ENCODE data around the gene CHN2. TPM values are rescaled to one million over a fixed set of nuclear protein-coding genes. Genes with fewer than 3 reads are reported as not detected.

The CHN2 gene
- total RNA-seq, 2 experiments from 2014 or later, result 1.7 to 1.8 TPM

- Mint-ChIP-seq H3K4me1 (ENCODE audit: low read depth) (no peaks in the 10 kb centered on the region), H3K27me3 (no peaks in the 10 kb centered on the region), H3K36me3 (ENCODE audit: low read depth) (no peaks in the 10 kb centered on the region), H3K4me3 (no peak overlapping the region), H3K27ac (no peak overlapping the region), H3K9me3 (no peaks in the 10 kb centered on the region)
- TF ChIP-seq, protein P1, sequence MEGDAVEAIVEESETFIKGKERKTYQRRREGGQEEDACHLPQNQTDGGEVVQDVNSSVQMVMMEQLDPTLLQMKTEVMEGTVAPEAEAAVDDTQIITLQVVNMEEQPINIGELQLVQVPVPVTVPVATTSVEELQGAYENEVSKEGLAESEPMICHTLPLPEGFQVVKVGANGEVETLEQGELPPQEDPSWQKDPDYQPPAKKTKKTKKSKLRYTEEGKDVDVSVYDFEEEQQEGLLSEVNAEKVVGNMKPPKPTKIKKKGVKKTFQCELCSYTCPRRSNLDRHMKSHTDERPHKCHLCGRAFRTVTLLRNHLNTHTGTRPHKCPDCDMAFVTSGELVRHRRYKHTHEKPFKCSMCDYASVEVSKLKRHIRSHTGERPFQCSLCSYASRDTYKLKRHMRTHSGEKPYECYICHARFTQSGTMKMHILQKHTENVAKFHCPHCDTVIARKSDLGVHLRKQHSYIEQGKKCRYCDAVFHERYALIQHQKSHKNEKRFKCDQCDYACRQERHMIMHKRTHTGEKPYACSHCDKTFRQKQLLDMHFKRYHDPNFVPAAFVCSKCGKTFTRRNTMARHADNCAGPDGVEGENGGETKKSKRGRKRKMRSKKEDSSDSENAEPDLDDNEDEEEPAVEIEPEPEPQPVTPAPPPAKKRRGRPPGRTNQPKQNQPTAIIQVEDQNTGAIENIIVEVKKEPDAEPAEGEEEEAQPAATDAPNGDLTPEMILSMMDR (IDR thresholded peaks at IDR 0.05), result no peak
- no peak for ATAC-seq
- POLR2A ChIA-PET, result no interaction called here
- intact Hi-C loops (cut with micrococcal nuclease), result no loop called here
- CTCF ChIA-PET, result interaction anchor here (0.7 to 1.0 kb wide), 2 partner anchors 33 to 186 kb away, joined by 3 to 4 read pairs; no protein-coding TSS in a partner anchor
- DNase-seq, result no peak
Measured at GRCh38 chr7:29375641-29376562, 181.3 kb downstream of the CHN2 start.

GRCh38 chr7:29377718-29378117 is 183.1 kb downstream of the CHN2 start:
- Mint-ChIP-seq H3K9me3 (no peaks in the 10 kb centered on the region), H3K4me3 (no peak overlapping the region), H3K36me3 (ENCODE audit: low read depth) (no peaks in the 10 kb centered on the region), H3K27ac (no peak overlapping the region), H3K4me1 (ENCODE audit: low read depth) (no peaks in the 10 kb centered on the region), H3K27me3 (no peaks in the 10 kb centered on the region)
- ChIA-PET CTCF (interaction anchor here (1.6 to 1.9 kb wide), 2 partner anchors 187 to 456 kb away, joined by 5 read pairs; no protein-coding TSS in a partner anchor), POLR2A (no interaction called here)
- no peak for ATAC-seq
- intact Hi-C loops (cut with micrococcal nuclease), result no loop called here
- TF ChIP-seq, protein P1 (IDR thresholded peaks at IDR 0.05), result no peak
- DNase-seq, result no peak

DNA sequence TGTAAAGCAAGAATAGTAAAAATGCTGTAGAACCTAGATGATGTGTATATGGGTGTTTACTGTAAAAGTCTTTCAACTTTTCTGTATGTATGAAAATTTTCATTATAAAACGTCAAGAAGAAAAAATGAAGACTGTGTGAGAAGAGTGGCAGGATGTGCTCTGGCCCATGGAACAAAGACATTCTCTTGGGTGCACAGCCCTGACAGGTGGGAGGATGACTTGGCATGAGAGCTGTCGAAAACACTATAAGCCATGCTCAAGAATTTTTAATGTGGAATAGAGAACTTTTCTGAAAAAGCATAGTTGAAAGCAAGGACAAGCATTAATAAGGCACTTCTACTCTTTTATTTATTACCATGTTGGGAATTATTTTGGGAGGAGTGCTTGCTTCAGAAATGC is 185.0 kb downstream of the CHN2 start:
- no peaks in the 10 kb centered on the region for H3K36me3 Mint-ChIP-seq (ENCODE audit: low read depth)
- no peaks in the 10 kb centered on the region for H3K9me3 Mint-ChIP-seq
- no peaks in the 10 kb centered on the region for H3K27me3 Mint-ChIP-seq
- POLR2A ChIA-PET, result no interaction called here
- H3K4me3 Mint-ChIP-seq, result no peak overlapping the region
- CTCF ChIA-PET, result interaction anchor here (1.9 kb wide), 1 partner anchor 189 kb away, joined by 5 read pairs; no protein-coding TSS in a partner anchor
- TF ChIP-seq, protein P1 (IDR thresholded peaks at IDR 0.05), result no peak
- ATAC-seq, result no peak
- no peak overlapping the region for H3K27ac Mint-ChIP-seq
- intact Hi-C loops (cut with micrococcal nuclease), result no loop called here
- H3K4me1 Mint-ChIP-seq (ENCODE audit: low read depth), result no peaks in the 10 kb centered on the region
- no peak for DNase-seq

GRCh38 chr7:29381206-29382094 is 186.9 kb downstream of the CHN2 start:
- no peak for DNase-seq
- ChIA-PET CTCF (interaction anchor here (1.2 kb wide), 2 partner anchors 192 to 460 kb away, joined by 3 read pairs; no protein-coding TSS in a partner anchor), POLR2A (no interaction called here)
- Mint-ChIP-seq H3K36me3 (ENCODE audit: low read depth) (no peaks in the 10 kb centered on the region), H3K4me1 (ENCODE audit: low read depth) (no peaks in the 10 kb centered on the region), H3K4me3 (no peak overlapping the region), H3K9me3 (no peaks in the 10 kb centered on the region), H3K27ac (no peak overlapping the region), H3K27me3 (no peaks in the 10 kb centered on the region)
- TF ChIP-seq, protein P1 (IDR thresholded peaks at IDR 0.05), result no peak
- intact Hi-C loops (cut with micrococcal nuclease), result no loop called here
- no peak for ATAC-seq

Measured in activated CD8-positive, alpha-beta T cell treated with anti-CD3 and anti-CD28 coated beads for 36 hours (primary cell).